Progenitor cell of endocrine pancreas (in vitro differentiated cells): Measurements from ENCODE around the gene COL6A3. TPM values are rescaled to one million over a fixed set of nuclear protein-coding genes. Genes with fewer than 3 reads are reported as not detected.

Experiments
- DNase-seq: peaks from one replicate; pipeline ENCODE4 v3.0.0; 2021; ENCODE audit warnings: low spot score; ENCODE audit not compliant: unreplicated experiment
- H3K27ac Mint-ChIP-seq: 2 replicates; pipeline ENCODE4 v1.8.0; 2021; ENCODE audit warnings: mild to moderate bottlenecking, moderate library complexity, mixed read lengths
- H3K27me3 Mint-ChIP-seq: 2 replicates; pipeline ENCODE4 v1.8.0; 2021; ENCODE audit warnings: mixed read lengths
- H3K36me3 Mint-ChIP-seq: 2 replicates; pipeline ENCODE4 v1.8.0; 2022; ENCODE audit warnings: mixed read lengths; ENCODE audit not compliant: insufficient read depth
- H3K4me1 Mint-ChIP-seq: 2 replicates; pipeline ENCODE4 v1.8.0; 2021; ENCODE audit warnings: low read depth, mixed read lengths
- H3K4me3 Mint-ChIP-seq: 2 replicates; pipeline ENCODE4 v1.8.0; 2021; ENCODE audit warnings: low read depth, mild to moderate bottlenecking, moderate library complexity, mixed read lengths
- H3K9me3 Mint-ChIP-seq: 2 replicates; pipeline ENCODE4 v1.8.0; 2021; ENCODE audit warnings: low read depth, mixed read lengths
- CTCF ChIP-seq: fragments of 200-600 bp; sonication (generic); IDR thresholded peaks from one replicate; pipeline ENCODE4 v1.5.0; 2021; ENCODE audit warnings: antibody characterized with exemption, mild to moderate bottlenecking; ENCODE audit not compliant: unreplicated experiment
- total RNA-seq: library from RNA; stranded (reverse); gene quantifications from 2 replicates; pipeline ENCODE4 v1.2.1, GENCODE V29; 2021

COL6A3 gene
- total RNA-seq, 1 donor from 2014 or later: 1.0 TPM

- Mint-ChIP-seq H3K9me3 (peaks cover 3% of the 10 kb centered on the region), H3K4me3 (no peak overlapping the region), H3K4me1 (peaks cover 16% of the 10 kb centered on the region), H3K27ac (peak overlapping the region; percentile 6), H3K36me3 (no peaks in the 10 kb centered on the region), H3K27me3 (peaks cover 24% of the 10 kb centered on the region)
- no peak for TF ChIP-seq CTCF
- no peak for DNase-seq
Observed at GRCh38 chr2:237291138-237291792, 122.7 kb downstream of the COL6A3 start.

GRCh38 chr2:237290261-237290660 is 123.7 kb downstream of the COL6A3 start:
- H3K9me3 Mint-ChIP-seq: peaks cover 3% of the 10 kb centered on the region
- no peaks in the 10 kb centered on the region for H3K36me3 Mint-ChIP-seq
- peaks cover 17% of the 10 kb centered on the region for H3K27me3 Mint-ChIP-seq
- no peak for DNase-seq
- TF ChIP-seq CTCF: no peak
- no peak overlapping the region for H3K4me3 Mint-ChIP-seq
- no peak overlapping the region for H3K27ac Mint-ChIP-seq
- peaks cover 16% of the 10 kb centered on the region for H3K4me1 Mint-ChIP-seq

- Mint-ChIP-seq H3K9me3 (peaks cover 3% of the 10 kb centered on the region), H3K27me3 (peaks cover 10% of the 10 kb centered on the region), H3K4me1 (peaks cover 16% of the 10 kb centered on the region), H3K27ac (no peak overlapping the region), H3K36me3 (no peaks in the 10 kb centered on the region), H3K4me3 (no peak overlapping the region)
- TF ChIP-seq CTCF: no peak
- DNase-seq: no peak
Observed at GRCh38 chr2:237289139-237289538, 124.8 kb downstream of the COL6A3 start.

GRCh38 chr2:237287872-237288271 is 126.1 kb downstream of the COL6A3 start:
- peaks cover 7% of the 10 kb centered on the region for H3K27me3 Mint-ChIP-seq
- H3K27ac Mint-ChIP-seq: no peak overlapping the region
- TF ChIP-seq CTCF: no peak
- peaks cover 16% of the 10 kb centered on the region for H3K4me1 Mint-ChIP-seq
- H3K9me3 Mint-ChIP-seq: peaks cover 3% of the 10 kb centered on the region
- no peak for DNase-seq
- no peak overlapping the region for H3K4me3 Mint-ChIP-seq
- H3K36me3 Mint-ChIP-seq: no peaks in the 10 kb centered on the region

GRCh38 chr2:237283131-237283928 is 130.6 kb downstream of the COL6A3 start:
- H3K4me3 Mint-ChIP-seq: no peak overlapping the region
- H3K27me3 Mint-ChIP-seq: peaks cover 19% of the 10 kb centered on the region
- H3K4me1 Mint-ChIP-seq: no peaks in the 10 kb centered on the region
- H3K36me3 Mint-ChIP-seq: no peaks in the 10 kb centered on the region
- no peak for TF ChIP-seq CTCF
- no peak overlapping the region for H3K27ac Mint-ChIP-seq
- peaks cover 3% of the 10 kb centered on the region for H3K9me3 Mint-ChIP-seq
- no peak for DNase-seq
